ENCODE measurements around the gene MEA1. TPM values are rescaled to one million over a fixed set of nuclear protein-coding genes. Genes with fewer than 3 reads are reported as not detected.
A peak's percentile ranks its signal among the peaks of the same experiment; 100 is the strongest.

The MEA1 gene
- total RNA-seq, 4 donors from 2014 or later: 39.1 to 81.7 (median 43.2) TPM

DNA sequence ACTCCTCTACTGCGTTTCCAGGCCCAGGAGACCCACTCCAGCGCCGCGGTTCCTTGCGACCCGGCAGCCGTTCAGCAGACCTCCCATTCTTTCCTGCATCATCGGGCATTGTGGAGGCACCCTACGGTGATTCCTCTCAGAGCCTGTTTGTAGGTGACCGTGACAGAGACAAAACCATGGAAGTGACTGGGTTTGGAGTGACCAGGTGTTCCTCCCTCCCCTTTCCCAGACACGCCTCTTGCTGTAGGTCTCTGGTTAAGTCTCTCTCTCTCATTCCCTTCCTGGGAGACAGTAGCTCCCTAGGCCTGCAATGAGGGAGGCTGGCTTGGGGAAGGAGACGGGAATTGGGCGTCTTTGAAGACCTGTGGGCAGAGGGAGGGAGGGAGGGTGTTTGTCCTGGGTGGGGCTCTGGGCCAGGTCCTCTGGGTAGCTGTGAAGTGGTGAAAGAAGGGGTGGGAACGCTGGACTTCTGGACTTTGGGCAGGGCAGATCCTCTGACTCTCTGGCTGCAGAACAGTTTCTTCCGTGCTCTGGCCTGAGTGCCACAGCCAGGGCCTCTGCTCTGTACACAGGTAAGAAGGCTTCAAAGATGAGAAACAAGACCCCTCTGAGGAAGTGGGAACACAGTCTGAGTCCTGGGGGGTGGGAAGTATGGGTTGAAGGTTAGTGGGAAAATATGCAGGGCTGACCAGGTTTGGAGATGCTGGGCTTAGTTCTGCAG is 46.4 kb upstream of the MEA1 start:
- DNase-seq: no peak
- TF ChIP-seq CTCF (IDR thresholded peaks at IDR 0.05): no peak
- no peak for TF ChIP-seq POLR2A (IDR thresholded peaks at IDR 0.05)
- H3K36me3 ChIP-seq: no peaks in the 10 kb centered on the region
- peaks cover 9 to 10% of the 10 kb centered on the region in 2 donors for H3K4me1 ChIP-seq
- H3K27ac ChIP-seq: peak overlapping the region; percentile 85 to 90
- H3K4me3 ChIP-seq: peak overlapping the region; percentile 88 to 90
- no peaks in the 10 kb centered on the region for H3K9me3 ChIP-seq
- intact Hi-C loops (cut with DNase I; ENCODE audit: low total_unique reads): no loop called here
- no peaks in the 10 kb centered on the region for H3K27me3 ChIP-seq

DNA sequence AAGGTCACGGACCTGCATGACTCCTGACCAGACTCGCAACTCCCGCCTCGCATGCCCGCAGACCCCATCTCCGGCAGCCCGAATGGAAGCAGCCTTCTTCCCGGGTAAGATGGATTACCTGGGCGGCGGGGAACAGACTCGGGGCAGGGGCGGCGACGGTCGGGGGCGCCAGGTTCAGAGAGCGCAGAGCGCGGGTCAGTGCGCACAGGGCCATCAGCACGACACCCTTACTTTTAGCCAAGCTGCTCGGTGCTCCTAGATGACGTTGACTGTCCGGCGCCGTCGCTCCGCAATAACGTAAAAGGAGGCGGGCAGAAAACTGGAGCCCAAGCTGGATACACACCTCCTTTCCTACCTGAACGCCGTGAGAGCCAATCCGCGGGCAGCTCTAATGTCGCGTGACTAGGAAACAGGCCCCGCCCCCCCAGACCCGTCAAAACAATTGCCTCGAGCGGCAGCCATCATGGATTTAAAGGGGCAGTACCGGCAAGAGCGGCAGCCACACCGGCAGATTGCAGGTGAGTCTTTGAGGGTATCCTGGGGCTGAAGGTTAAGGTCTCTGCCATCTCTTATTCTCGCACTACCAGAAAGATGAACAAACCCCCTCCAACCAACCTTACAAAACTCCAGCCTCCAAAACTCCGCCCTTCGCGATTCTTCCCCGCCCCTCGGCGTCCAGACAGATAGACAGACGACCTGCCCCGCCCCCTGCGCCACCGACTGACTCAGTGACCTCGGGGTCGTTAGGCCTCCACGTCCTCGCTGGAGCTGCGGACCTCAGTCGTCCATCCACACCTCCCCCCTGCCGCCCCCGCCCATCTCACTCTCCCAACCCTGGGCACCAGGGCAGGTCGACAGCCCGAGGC is 45.7 kb upstream of the MEA1 start, which contains the start of the genes KLC4 and MRPL2:
KLC4 (plus strand) TSS at position 464 of the 866 bp plus-strand sequence. CDS start 1,705 bp downstream, outside the sequence.
MRPL2 (minus strand) TSS at position 267 of the 866 bp plus-strand sequence; CDS start at position 214, 53 bp downstream.
- peak; percentile 99 for DNase-seq
- Histone ChIP-seq H3K36me3 (no peaks in the 10 kb centered on the region), H3K4me1 (peaks cover 9 to 11% of the 10 kb centered on the region in 2 donors), H3K4me3 (peak within 1 kb of the TSS; percentile 88 to 90), H3K27ac (peak within 1 kb of the TSS; percentile 85 to 90), H3K9me3 (no peaks in the 10 kb centered on the region), H3K27me3 (no peaks in the 10 kb centered on the region)
- TF ChIP-seq CTCF (IDR thresholded peaks at IDR 0.05) (peak in 1 of 4 experiments; percentile 14), POLR2A (IDR thresholded peaks at IDR 0.05) (peak; percentile 61 to 81)
- intact Hi-C loops (cut with DNase I; ENCODE audit: low total_unique reads): no loop called here

DNA sequence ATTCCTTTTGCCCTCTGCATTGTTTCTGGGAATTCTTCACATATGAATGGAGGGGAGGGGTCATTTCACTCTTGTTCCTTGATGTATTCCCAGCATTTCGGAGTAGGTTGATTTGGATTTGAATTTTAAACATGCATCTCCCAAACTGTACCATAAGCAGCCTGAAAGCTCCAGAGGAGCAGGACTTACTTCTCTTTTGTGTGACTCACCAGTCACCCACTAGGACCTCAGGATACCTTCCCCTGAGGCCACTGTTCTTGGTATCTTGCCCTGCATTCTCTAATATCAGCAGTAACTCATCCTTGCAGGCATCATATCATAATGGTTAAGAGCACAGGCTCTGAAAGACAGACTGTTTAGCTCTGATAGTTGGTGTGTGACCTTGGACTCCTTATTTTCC is 44.8 kb upstream of the MEA1 start:
- intact Hi-C loops (cut with DNase I; ENCODE audit: low total_unique reads): no loop called here
- Histone ChIP-seq H3K4me1 (peaks cover 9 to 14% of the 10 kb centered on the region in 2 donors), H3K27me3 (no peaks in the 10 kb centered on the region), H3K27ac (peak overlapping the region; percentile 85 to 90), H3K9me3 (no peaks in the 10 kb centered on the region), H3K4me3 (peak overlapping the region; percentile 88 to 90), H3K36me3 (no peaks in the 10 kb centered on the region)
- TF ChIP-seq CTCF (IDR thresholded peaks at IDR 0.05) (no peak), POLR2A (IDR thresholded peaks at IDR 0.05) (no peak)
- no peak for DNase-seq

- H3K9me3 ChIP-seq: no peaks in the 10 kb centered on the region
- DNase-seq: no peak
- H3K4me1 ChIP-seq: peaks cover 9 to 14% of the 10 kb centered on the region in 2 donors
- H3K27ac ChIP-seq: no peak overlapping the region
- no peaks in the 10 kb centered on the region for H3K27me3 ChIP-seq
- no peak for TF ChIP-seq CTCF (IDR thresholded peaks at IDR 0.05)
- no peak for TF ChIP-seq POLR2A (IDR thresholded peaks at IDR 0.05)
- intact Hi-C loops (cut with DNase I; ENCODE audit: low total_unique reads): no loop called here
- H3K36me3 ChIP-seq: no peaks in the 10 kb centered on the region
- H3K4me3 ChIP-seq: no peak overlapping the region
Measured at GRCh38 chr6:43055966-43056365, 42.2 kb upstream of the MEA1 start.
